ENCODE measurements around the gene JUN.

The JUN gene

DNA sequence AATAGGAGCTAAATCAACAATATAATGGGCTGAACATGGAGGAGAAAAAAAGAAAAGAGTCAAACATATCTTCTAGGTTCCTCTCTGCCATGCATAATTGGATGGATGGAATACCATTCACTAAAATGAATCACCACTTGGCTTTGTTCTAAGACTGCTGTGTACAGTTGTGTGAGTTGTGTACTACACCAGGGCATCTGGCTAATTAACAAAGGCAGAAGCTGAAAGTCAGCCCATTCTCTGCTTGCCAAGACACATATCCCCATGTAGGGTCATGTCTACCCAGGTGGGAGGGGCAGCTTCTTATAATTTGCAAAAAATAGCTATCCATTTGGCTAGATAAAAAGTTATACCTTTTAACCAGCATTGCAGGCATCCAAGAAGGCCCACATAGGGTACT lies 21.0 kb downstream of the JUN start:
- peak; percentile 45 for DNase-seq (ENCODE audit: low spot score)

GRCh38 chr1:58755468-58755872 lies 28.4 kb downstream of the JUN start:
- DNase-seq (ENCODE audit: low spot score): peak; percentile 99

GRCh38 chr1:58754683-58755467 lies 29.0 kb downstream of the JUN start:
- no peak for DNase-seq (ENCODE audit: low spot score)

DNA sequence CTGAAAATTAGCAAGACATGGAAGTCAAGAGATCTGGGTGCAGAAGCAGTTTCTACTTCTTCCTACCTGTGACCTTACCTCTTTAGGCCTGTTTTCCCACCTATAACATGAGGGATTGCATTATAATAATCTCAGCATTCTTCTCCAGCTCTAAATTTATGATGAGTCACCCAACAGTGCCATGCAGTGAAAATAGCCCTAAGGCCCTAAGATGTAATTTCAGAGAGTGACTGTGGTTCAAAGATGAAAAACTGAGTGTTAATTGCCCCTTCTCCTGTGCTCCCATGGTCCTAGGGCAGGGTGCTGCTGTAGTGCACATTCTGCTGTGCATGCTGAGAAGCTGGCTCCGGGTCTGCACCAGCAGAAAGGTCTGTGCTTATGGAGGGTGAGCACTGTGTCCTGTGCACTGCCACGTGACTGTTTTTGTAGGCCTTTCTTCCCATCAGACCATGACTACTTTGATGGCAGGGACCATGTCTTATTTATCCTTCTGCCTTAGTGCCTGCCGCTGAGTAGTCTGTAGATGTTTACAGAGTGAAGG lies 29.7 kb downstream of the JUN start:
- no peak for DNase-seq (ENCODE audit: low spot score)

GRCh38 chr1:58753431-58753866 lies 30.4 kb downstream of the JUN start:
- DNase-seq (ENCODE audit: low spot score): no peak

DNA sequence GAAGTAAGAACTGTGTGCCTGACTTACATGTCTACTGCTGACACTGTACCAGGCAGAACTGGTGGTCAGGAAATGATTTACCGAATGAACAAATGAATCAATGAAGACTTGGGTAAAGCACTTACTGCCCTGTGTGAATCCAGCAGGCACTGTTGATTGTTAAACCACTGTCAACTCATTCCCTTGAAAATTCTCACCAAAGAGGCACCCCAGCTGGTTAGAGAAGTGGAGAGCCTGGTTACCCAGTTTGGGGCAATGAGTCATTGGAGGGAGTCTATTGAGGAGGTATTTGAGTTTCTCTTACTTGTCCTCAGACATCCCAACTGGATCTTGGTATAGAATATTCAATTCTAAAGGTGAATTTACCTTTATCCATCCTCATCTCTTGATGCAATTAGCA lies 34.2 kb downstream of the JUN start:
- peak; percentile 44 for DNase-seq (ENCODE audit: low spot score)

GRCh38 chr1:58748666-58749065 lies 35.2 kb downstream of the JUN start:
- DNase-seq (ENCODE audit: low spot score): no peak

DNA sequence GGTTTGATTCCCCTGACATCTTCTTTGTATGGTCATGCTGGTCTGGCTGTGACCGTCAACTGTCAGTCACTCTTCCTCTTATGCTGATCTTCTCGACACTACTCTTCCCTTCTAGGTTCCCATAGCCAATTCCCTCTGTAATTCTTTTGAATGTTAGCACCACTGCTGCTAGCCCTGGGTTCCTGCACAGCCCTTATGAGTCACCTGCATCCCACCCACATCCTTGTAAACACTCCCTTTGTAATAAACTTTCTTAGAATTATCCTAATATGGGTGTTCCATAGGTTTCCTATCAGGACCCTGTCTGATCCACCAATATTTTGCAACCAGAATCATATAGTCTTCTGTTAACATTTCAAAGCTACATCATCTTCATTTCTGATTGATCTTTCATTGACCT lies 37.1 kb downstream of the JUN start:
- no peak for DNase-seq (ENCODE audit: low spot score)

DNA sequence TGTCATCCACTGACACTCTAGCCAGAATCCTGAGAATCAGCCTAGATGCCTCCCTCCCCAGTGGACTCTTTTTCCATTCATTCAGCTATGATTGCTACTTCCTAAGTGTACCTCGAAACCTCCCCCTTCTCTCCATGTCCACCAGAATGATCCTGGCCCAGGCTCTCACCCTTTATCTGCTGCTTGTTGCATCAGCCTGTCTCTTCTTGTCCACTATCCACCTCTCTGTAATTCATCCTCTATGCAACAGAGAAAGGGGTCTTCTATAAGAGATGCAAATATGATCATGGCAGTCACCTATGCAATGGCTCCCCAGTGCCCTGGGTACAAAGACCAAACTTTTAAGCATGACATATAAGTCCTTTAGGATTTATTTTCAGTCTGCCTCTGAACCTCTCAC lies 37.7 kb downstream of the JUN start:
- no peak for DNase-seq (ENCODE audit: low spot score)

GRCh38 chr1:58745666-58746065 lies 38.2 kb downstream of the JUN start:
- DNase-seq (ENCODE audit: low spot score): no peak

- no peak for DNase-seq (ENCODE audit: low spot score)
These were observed 38.7 kb downstream of the JUN start for GRCh38 chr1:58745117-58745516.

GRCh38 chr1:58741678-58742553 lies 41.9 kb downstream of the JUN start:
- no peak for DNase-seq (ENCODE audit: low spot score)

DNA sequence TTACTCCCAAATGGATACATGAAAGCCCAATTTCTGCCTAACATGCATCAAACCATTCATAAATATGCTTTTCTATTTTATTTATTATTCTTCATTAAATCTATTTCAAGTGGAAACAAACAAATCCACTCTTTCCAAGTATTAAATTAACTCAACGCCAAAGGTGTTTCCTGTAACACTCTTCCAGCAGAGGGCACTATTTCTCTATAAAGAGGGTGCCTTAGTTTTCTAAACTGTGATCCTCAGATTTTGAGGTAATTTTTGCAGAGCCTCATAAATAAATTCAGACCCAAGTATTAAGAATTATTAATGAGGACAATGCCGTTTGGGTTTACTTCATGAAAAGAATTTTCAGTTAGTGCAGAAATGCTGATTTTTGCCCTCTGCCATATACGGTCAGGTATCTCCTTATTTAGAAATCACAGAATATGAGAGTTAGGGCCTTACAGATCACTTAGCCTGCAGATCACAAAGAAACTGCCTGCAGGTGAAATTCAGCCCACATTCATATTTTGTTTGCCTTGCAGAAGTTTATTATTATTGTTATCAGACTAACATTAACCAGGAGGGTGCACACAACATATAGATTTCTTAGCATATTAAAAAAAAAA lies 43.9 kb downstream of the JUN start:
- DNase-seq (ENCODE audit: low spot score): peak; percentile 67

- DNase-seq (ENCODE audit: low spot score): no peak
These were observed 45.0 kb downstream of the JUN start for GRCh38 chr1:58738876-58739275.

DNA sequence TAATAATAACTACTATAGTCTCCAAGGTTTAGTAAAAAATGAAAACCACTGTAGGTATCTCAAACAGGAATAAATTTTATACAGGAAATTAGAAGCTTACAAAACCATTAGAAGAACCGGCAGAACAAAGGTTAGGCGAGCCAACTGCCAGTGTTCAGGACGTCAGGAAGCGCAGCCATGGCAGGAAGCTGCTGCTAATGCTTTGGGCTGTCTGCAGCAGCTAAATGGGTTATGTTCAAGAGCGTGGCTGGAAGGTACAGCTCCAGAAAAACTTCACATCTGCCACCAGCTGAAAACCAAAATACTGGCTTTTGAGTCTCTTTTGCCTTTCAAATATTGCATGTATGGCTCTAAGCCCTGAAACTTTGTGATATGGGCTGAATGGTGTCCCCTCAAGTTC lies 48.3 kb downstream of the JUN start:
- no peak for DNase-seq (ENCODE audit: low spot score)

GRCh38 chr1:58734630-58735029 lies 49.2 kb downstream of the JUN start:
- DNase-seq (ENCODE audit: low spot score): no peak

GRCh38 chr1:58732087-58732775 lies 51.6 kb downstream of the JUN start:
- DNase-seq (ENCODE audit: low spot score): no peak
